HG02642 (cell line): ENCODE data around the gene BPIFB2.
"Not testable (repeated sequence)": the region's sequence is repeated elsewhere in the genome, so short reads cannot be mapped to it uniquely, and the experiment has no call there.

Experiments used
- ATAC-seq: cut with Tn5 transposase; IDR thresholded peaks from one replicate; pipeline ENCODE4 v1.9.1; 2021; ENCODE audit warnings: mild to moderate bottlenecking; ENCODE audit not compliant: unreplicated experiment, poor library complexity

Gene BPIFB2

GRCh38 chr20:33031531-33031930, 24.0 kb downstream of the BPIFB2 start, which contains the start of gene BPIFB6:
BPIFB6 (plus strand) TSS chr20:33031648; CDS start chr20:33031648, 0 bp downstream.
- ATAC-seq, result no peak

GRCh38 chr20:33032555-33032954, 25.1 kb downstream of the BPIFB2 start:
- no peak for ATAC-seq

GRCh38 chr20:33033381-33033780, 25.9 kb downstream of the BPIFB2 start:
- ATAC-seq, result no peak

GRCh38 chr20:33034115-33034514, 26.6 kb downstream of the BPIFB2 start:
- no peak for ATAC-seq

GRCh38 chr20:33034901-33035492, 27.5 kb downstream of the BPIFB2 start:
- ATAC-seq, result no peak

- no peak for ATAC-seq
These were observed 30.0 kb downstream of the BPIFB2 start for GRCh38 chr20:33037456-33037855.

GRCh38 chr20:33038243-33038642, 30.7 kb downstream of the BPIFB2 start:
- ATAC-seq, result no peak

- ATAC-seq, result no peak
These were observed 34.9 kb downstream of the BPIFB2 start for GRCh38 chr20:33042430-33042829.

GRCh38 chr20:33042983-33043730, 35.7 kb downstream of the BPIFB2 start:
- ATAC-seq, result no peak

- no peak for ATAC-seq
These were observed 36.3 kb downstream of the BPIFB2 start for GRCh38 chr20:33043731-33044181.

GRCh38 chr20:33045129-33045721, 37.7 kb downstream of the BPIFB2 start:
- not testable (repeated sequence) for ATAC-seq

GRCh38 chr20:33046412-33046811, 38.9 kb downstream of the BPIFB2 start:
- ATAC-seq, result no peak

- no peak for ATAC-seq
These were observed 43.8 kb downstream of the BPIFB2 start for GRCh38 chr20:33051333-33051732.

- ATAC-seq, result no peak
These were observed 46.0 kb downstream of the BPIFB2 start, which contains the start of gene BPIFB3 for GRCh38 chr20:33053291-33054106. BPIFB3 (plus strand) TSS chr20:33053903; CDS start chr20:33055436, 1,533 bp downstream.

- ATAC-seq, result no peak
These were observed 46.9 kb downstream of the BPIFB2 start for GRCh38 chr20:33054381-33054780.

- ATAC-seq, result no peak
These were observed 47.3 kb downstream of the BPIFB2 start for GRCh38 chr20:33054791-33055190.

GRCh38 chr20:33059136-33059535, 51.6 kb downstream of the BPIFB2 start:
- no peak for ATAC-seq

- ATAC-seq, result no peak
These were observed 52.4 kb downstream of the BPIFB2 start for GRCh38 chr20:33059741-33060390.

GRCh38 chr20:33061658-33062028, 54.1 kb downstream of the BPIFB2 start:
- ATAC-seq, result no peak
